ENCODE data around the gene SNUPN.
A peak's percentile ranks its signal among the peaks of the same experiment; 100 is the strongest.

GRCh38 chr15:75666823-75667501, 41.4 kb upstream of the SNUPN start:
- TF ChIP-seq EZH2 (IDR thresholded peaks at IDR 0.05; ENCODE audit: low read length), result no peak
- TF ChIP-seq CTCF (optimal IDR thresholded peaks at IDR 0.05 in 1 of 3, IDR thresholded peaks at IDR 0.05 in 1 of 3, conservative IDR thresholded peaks at IDR 0.05 in 1 of 3; ENCODE audit: extremely low read depth in 1 of 3, insufficient read depth in 2 of 3, low read length in 3 of 3), result peak in 1 of 3 experiments; percentile 6
